ENCODE results near the gene SOX5.

GRCh38 chr12:23898121-23898520 lies 51.3 kb downstream of the SOX5 start:
- TF ChIP-seq CTCF (conservative IDR thresholded peaks at IDR 0.05; ENCODE audit: low read depth in 2 of 2) (no peak), REST (IDR thresholded peaks at IDR 0.05; ENCODE audit: unreplicated experiment) (no peak), EZH2phosphoT487 (IDR thresholded peaks at IDR 0.05; ENCODE audit: unreplicated experiment) (no peak), POLR2AphosphoS5 (IDR thresholded peaks at IDR 0.05; ENCODE audit: low read depth) (no peak), EZH2 (IDR thresholded peaks at IDR 0.05; ENCODE audit: low read depth, unreplicated experiment) (no peak), ZNF114 (CRISPR knock-in tag; IDR thresholded peaks at IDR 0.05) (no peak), ZNF462 (CRISPR knock-in tag; IDR thresholded peaks at IDR 0.05) (no peak), NANOG (IDR thresholded peaks at IDR 0.05; ENCODE audit: borderline replicate concordance) (no peak), CREB1 (CRISPR knock-in tag; IDR thresholded peaks at IDR 0.05; ENCODE audit: low read depth) (no peak), STAT1 (IDR thresholded peaks at IDR 0.05; ENCODE audit: unreplicated experiment) (no peak), ETS1 (IDR thresholded peaks at IDR 0.05) (no peak)
